Heart left ventricle (tissue), 16 donors: ENCODE results near the gene PFN4. TPM values are rescaled to one million over a fixed set of nuclear protein-coding genes. Genes with fewer than 3 reads are reported as not detected.

ENCODE experiments used
- ATAC-seq, 4 donors: fragments of 200-7000 bp; cut with Tn5 transposase; one replicate each; pipeline ENCODE4 v1.9.1; 2020 to 2022; ENCODE audit warnings: moderate library complexity in 4 of 4, mild to moderate bottlenecking in 3 of 4, moderate number of reproducible peaks in 1 of 4
- DNase-seq, 5 donors: peaks; one replicate each; pipeline ENCODE4 v3.0.0-alpha.2; 2020
- H3K27ac ChIP-seq, 12 donors: fragments of 200-600 bp; sonication (generic) in 4 of 12; one replicate each; pipeline versions ENCODE4 v1.5.0 to v1.8.0; 2016 to 2022; ENCODE audit warnings: mild to moderate bottlenecking in 2 of 12
- H3K27me3 ChIP-seq, 9 donors: fragments of 200-600 bp; sonication (generic) in 2 of 9; one replicate each; pipeline versions ENCODE4 v1.5.1 to v1.8.0; 2016 to 2022; ENCODE audit warnings: mild to moderate bottlenecking in 3 of 9
- H3K36me3 ChIP-seq, 9 donors: fragments of 200-600 bp; sonication (generic) in 2 of 9; one replicate each; pipeline versions ENCODE4 v1.5.0 to v1.8.0; 2018 to 2022; ENCODE audit warnings: mild to moderate bottlenecking in 2 of 9
- H3K4me1 ChIP-seq, 12 donors: fragments of 200-600 bp; sonication (generic) in 4 of 12; one replicate each; pipeline versions ENCODE4 v1.5.0 to v1.8.0; 2016 to 2022; ENCODE audit warnings: mild to moderate bottlenecking in 3 of 12
- H3K4me3 ChIP-seq, 12 donors: fragments of 200-600 bp; sonication (generic) in 4 of 12; one replicate each; pipeline versions ENCODE4 v1.5.0 to v1.8.0; 2017 to 2022; ENCODE audit warnings: mild to moderate bottlenecking in 9 of 12, moderate library complexity in 4 of 12
- H3K9me3 ChIP-seq, 12 donors: fragments of 200-600 bp; sonication (generic) in 4 of 12; one replicate each; pipeline versions ENCODE4 v1.5.0 to v1.8.0; 2016 to 2022; ENCODE audit warnings: mild to moderate bottlenecking in 1 of 12
- CTCF ChIP-seq, 12 donors: fragments of 200-600 bp; sonication (generic) in 4 of 12; IDR thresholded peaks; one replicate each; pipeline versions ENCODE4 v1.5.0 to v1.8.0; 2018 to 2022; ENCODE audit warnings: antibody characterized with exemption in 12 of 12, mild to moderate bottlenecking in 5 of 12
- POLR2A ChIP-seq, 2 donors: fragments of 450-650 bp; IDR thresholded peaks; one replicate each; pipeline ENCODE4 v1.6.1; 2017; ENCODE audit warnings: antibody characterized with exemption in 2 of 2, mild to moderate bottlenecking in 2 of 2, moderate library complexity in 2 of 2
- WGBS, 4 donors: extraction: QIAGEN DNeasy Blood & Tissue Kit in 2 of 4; methylation state at CpG; one replicate each; pipeline versions ENCODE4 v1.1.5 to v1.1.7; 2013 to 2018; 5-methylcytosine and 5-hydroxymethylcytosine counted together
- intact Hi-C, 10 donors: fragments of 100-400 bp; cut with DNase I; formaldehyde crosslinking; loops; one replicate each; pipeline versions ENCODE4 v1.11.1 to v1.14.2; 2022
- polyA plus RNA-seq, 2 donors: library from polyadenylated mRNA; stranded (reverse); fragments of 200-250 nt; gene quantifications; one replicate each; pipeline ENCODE4 v1.2.3, GENCODE V29; 2013
- total RNA-seq, 9 donors: library from RNA; depleted of rRNA in 2 of 9; stranded (reverse); fragments of >200 nt in 2 of 9; fragmentation: NEBNext Ultra II Directional in 3 of 9; extraction: Animal tissue kit (Norgen Biotek cat#: 25700) in 3 of 9; gene quantifications; one replicate each; pipeline versions ENCODE4 v1.1.0 to v1.2.4, GENCODE V29; 2016 to 2023
- donor health status: ischemic (EF 13 %, LVEDD 7.1; RV severe dilation, severe dysfunction).
- donor health status: healthy with polysubstance abuse.
- donor health status: DM: no; HTN: yes; CAD: no.
- donor health status: DM: no; HTN: no; CAD: no.
- donor health status: ischemic (EF 25% LVEDD 6.9; RV normal size, moderate dysfunction).
- donor health status: ischemic (EF 25% LVEDD 5.7; RV mildly dilated, moderate dysfunction).
- donor health status: healthy.
- donor health status: DM: yes; HTN: yes; CAD: no.
- donor health status: ischemic (EF 35%, LVEDD 5.7; RV mildly dilated, moderate dysfunction).
- donor health status: nonischemic (EF 11% LVEDD 7.7; RV severe dilation, severe dysfunction).
- donor health status: DM: yes; HTN: yes; CAD: no.
- donor health status: PGD.
- donor health status: ischemic (EF 29% LVEDD 5.4; RV normal size, mild dysfunction).
- donor health status: nonischemic (EF 23%, LVEDD 6.1; RV moderate dilation, normal function).

The PFN4 gene
- total and polyA plus RNA-seq, 11 donors = 0.14 to 2.1 (median 0.59) TPM; not detected in 4

GRCh38 chr2:24123922-24124580, 917 bp upstream of the PFN4 start:
- Histone ChIP-seq H3K9me3 (no peaks in the 10 kb centered on the region), H3K4me3 (peak overlapping the region; percentile 39 to 95 (median 83)), H3K27ac (peak overlapping the region; percentile 83 to 97 (median 95)), H3K4me1 (peaks cover 0 to 30% (median 16%) of the 10 kb centered on the region in 12 donors), H3K36me3 (no peaks in the 10 kb centered on the region), H3K27me3 (no peaks in the 10 kb centered on the region)
- intact Hi-C loops = loop anchor here in 5 of 10 donors (2.0 to 5.0 kb wide), 2 partner anchors 37 to 39 kb away; partner anchors contain the start of gene TP53I3 (in 4 of the 5)
- 6 to 20% (median 9%) methylated on average over 7 to 9 of the region's 9 CpGs for WGBS, 4 donors
- peak in 3 of 4 donors; percentile 1 to 15 (median 6) for ATAC-seq
- DNase-seq = no peak
- TF ChIP-seq CTCF (IDR thresholded peaks at IDR 0.05) (no peak), POLR2A (IDR thresholded peaks at IDR 0.05) (no peak)

GRCh38 chr2:24122366-24123194, 554 bp downstream of the PFN4 start:
- Histone ChIP-seq H3K4me3 (peak overlapping the region; percentile 39 to 95 (median 83)), H3K4me1 (peaks cover 0 to 30% (median 16%) of the 10 kb centered on the region in 12 donors), H3K36me3 (peaks cover 0 to 6% (median 0%) of the 10 kb centered on the region in 9 donors), H3K27me3 (no peaks in the 10 kb centered on the region), H3K9me3 (no peaks in the 10 kb centered on the region), H3K27ac (peak overlapping the region; percentile 83 to 97 (median 95))
- TF ChIP-seq POLR2A (IDR thresholded peaks at IDR 0.05) (no peak), CTCF (IDR thresholded peaks at IDR 0.05) (no peak)
- no peak for ATAC-seq
- WGBS, 4 donors = 8 to 9% (median 9%) methylated on average over 15 of the region's 15 CpGs
- no peak for DNase-seq
- intact Hi-C loops = loop anchor here in 5 of 10 donors (2.0 to 5.0 kb wide), 2 partner anchors 35 to 38 kb away; partner anchors contain the start of gene TP53I3 (in 4 of the 5)

GRCh38 chr2:24121469-24121868, 1.7 kb downstream of the PFN4 start:
- WGBS, 4 donors = 58 to 71% (median 64%) methylated on average over 4 of the region's 4 CpGs
- peak overlapping the region in 1 of 12 donors; percentile 4 for H3K27ac ChIP-seq
- peaks cover 0 to 30% (median 16%) of the 10 kb centered on the region in 12 donors for H3K4me1 ChIP-seq
- H3K9me3 ChIP-seq = no peaks in the 10 kb centered on the region
- no peak for TF ChIP-seq CTCF (IDR thresholded peaks at IDR 0.05)
- no peak for TF ChIP-seq POLR2A (IDR thresholded peaks at IDR 0.05)
- peaks cover 0 to 6% (median 0%) of the 10 kb centered on the region in 9 donors for H3K36me3 ChIP-seq
- intact Hi-C loops = loop anchor here in 1 of 10 donors (5.0 kb wide), 1 partner anchor 34 kb away; no protein-coding TSS in a partner anchor
- H3K4me3 ChIP-seq = no peak overlapping the region
- no peak for ATAC-seq
- DNase-seq = no peak
- no peaks in the 10 kb centered on the region for H3K27me3 ChIP-seq

- intact Hi-C loops = loop anchor here in 1 of 10 donors (5.0 kb wide), 1 partner anchor 34 kb away; no protein-coding TSS in a partner anchor
- Histone ChIP-seq H3K4me1 (peaks cover 0 to 30% (median 16%) of the 10 kb centered on the region in 12 donors), H3K36me3 (peaks cover 0 to 6% (median 0%) of the 10 kb centered on the region in 9 donors), H3K27ac (no peak overlapping the region), H3K4me3 (no peak overlapping the region), H3K27me3 (no peaks in the 10 kb centered on the region), H3K9me3 (no peaks in the 10 kb centered on the region)
- TF ChIP-seq POLR2A (IDR thresholded peaks at IDR 0.05) = no peak
- no peak for TF ChIP-seq CTCF (IDR thresholded peaks at IDR 0.05)
- ATAC-seq (no peak), DNase-seq (no peak)
- WGBS, 4 donors = 67 to 80% (median 71%) methylated on average over 5 of the region's 5 CpGs
These were observed 2.1 kb downstream of the PFN4 start for GRCh38 chr2:24121066-24121465.
